ENCODE results near the gene FBXW7.

FBXW7 gene

GRCh38 chr4:152536545-152537182 lies 772 bp upstream of the FBXW7 start:
- DNase-seq (peak in 2 of 3 experiments; percentile 73 to 78), ATAC-seq (replicated peaks) (peak; percentile 58)
- Mint-ChIP-seq H3K9me3 (no peaks in the 10 kb centered on the region), H3K27me3 (no peaks in the 10 kb centered on the region), H3K4me3 (peak overlapping the region; percentile 94 to 100), H3K4me1 (ENCODE audit: low read depth in 2 of 2) (peaks cover 49 to 51% of the 10 kb centered on the region in 2 donors), H3K27ac (peak overlapping the region; percentile 95 to 97), H3K36me3 (ENCODE audit: insufficient read depth) (peaks cover 29% of the 10 kb centered on the region)

- peaks cover 33% of the 10 kb centered on the region for H3K36me3 Mint-ChIP-seq (ENCODE audit: insufficient read depth)
- H3K27me3 Mint-ChIP-seq = no peaks in the 10 kb centered on the region
- peak; percentile 2 for ATAC-seq (replicated peaks)
- DNase-seq = peak; percentile 25 to 37 (median 27)
- peak overlapping the region; percentile 97 for H3K27ac Mint-ChIP-seq
- peak overlapping the region; percentile 94 to 100 for H3K4me3 Mint-ChIP-seq
- H3K9me3 Mint-ChIP-seq = no peaks in the 10 kb centered on the region
- peaks cover 57 to 58% of the 10 kb centered on the region in 2 donors for H3K4me1 Mint-ChIP-seq (ENCODE audit: low read depth in 2 of 2)
These were observed 461 bp downstream of the FBXW7 start for GRCh38 chr4:152535360-152535902.

- DNase-seq (peak; percentile 33 to 41 (median 34)), ATAC-seq (replicated peaks) (no peak)
- Mint-ChIP-seq H3K4me3 (peak overlapping the region; percentile 94 to 100), H3K4me1 (ENCODE audit: low read depth in 2 of 2) (peaks cover 57 to 61% of the 10 kb centered on the region in 2 donors), H3K27me3 (no peaks in the 10 kb centered on the region), H3K36me3 (ENCODE audit: insufficient read depth) (peaks cover 30% of the 10 kb centered on the region), H3K27ac (peak overlapping the region; percentile 86 to 97), H3K9me3 (no peaks in the 10 kb centered on the region)
These were observed 1.1 kb downstream of the FBXW7 start for GRCh38 chr4:152534541-152535359.

GRCh38 chr4:152531479-152531878 lies 4.4 kb downstream of the FBXW7 start:
- H3K36me3 Mint-ChIP-seq (ENCODE audit: insufficient read depth) = peaks cover 42% of the 10 kb centered on the region
- H3K27me3 Mint-ChIP-seq = no peaks in the 10 kb centered on the region
- H3K27ac Mint-ChIP-seq = no peak overlapping the region
- no peaks in the 10 kb centered on the region for H3K9me3 Mint-ChIP-seq
- peak overlapping the region in 1 of 2 donors; percentile 29 for H3K4me3 Mint-ChIP-seq
- H3K4me1 Mint-ChIP-seq (ENCODE audit: low read depth in 2 of 2) = peaks cover 34 to 50% of the 10 kb centered on the region in 2 donors
- ATAC-seq (replicated peaks) (no peak), DNase-seq (no peak)

- no peak overlapping the region for H3K27ac Mint-ChIP-seq
- no peak for ATAC-seq (replicated peaks)
- peaks cover 39% of the 10 kb centered on the region for H3K36me3 Mint-ChIP-seq (ENCODE audit: insufficient read depth)
- peaks cover 37 to 58% of the 10 kb centered on the region in 2 donors for H3K4me1 Mint-ChIP-seq (ENCODE audit: low read depth in 2 of 2)
- peak overlapping the region in 1 of 2 donors; percentile 8 for H3K4me3 Mint-ChIP-seq
- no peaks in the 10 kb centered on the region for H3K27me3 Mint-ChIP-seq
- no peak for DNase-seq
- H3K9me3 Mint-ChIP-seq = no peaks in the 10 kb centered on the region
These were observed 5.3 kb downstream of the FBXW7 start for GRCh38 chr4:152530600-152530999.

- no peak overlapping the region for H3K4me3 Mint-ChIP-seq
- peaks cover 36% of the 10 kb centered on the region for H3K36me3 Mint-ChIP-seq (ENCODE audit: insufficient read depth)
- H3K9me3 Mint-ChIP-seq = no peaks in the 10 kb centered on the region
- DNase-seq (no peak), ATAC-seq (replicated peaks) (no peak)
- H3K27me3 Mint-ChIP-seq = no peaks in the 10 kb centered on the region
- peaks cover 40 to 64% of the 10 kb centered on the region in 2 donors for H3K4me1 Mint-ChIP-seq (ENCODE audit: low read depth in 2 of 2)
- no peak overlapping the region for H3K27ac Mint-ChIP-seq
These were observed 6.0 kb downstream of the FBXW7 start for GRCh38 chr4:152529880-152530279.

GRCh38 chr4:152528060-152528459 lies 7.8 kb downstream of the FBXW7 start:
- ATAC-seq (replicated peaks) (no peak), DNase-seq (no peak)
- Mint-ChIP-seq H3K27me3 (no peaks in the 10 kb centered on the region), H3K27ac (no peak overlapping the region), H3K9me3 (no peaks in the 10 kb centered on the region), H3K4me3 (no peak overlapping the region), H3K4me1 (ENCODE audit: low read depth in 2 of 2) (peaks cover 48 to 72% of the 10 kb centered on the region in 2 donors), H3K36me3 (ENCODE audit: insufficient read depth) (peaks cover 34% of the 10 kb centered on the region)

GRCh38 chr4:152525878-152526277 lies 10.0 kb downstream of the FBXW7 start:
- no peaks in the 10 kb centered on the region for H3K9me3 Mint-ChIP-seq
- H3K27ac Mint-ChIP-seq = peak overlapping the region in 1 of 2 donors; percentile 38
- peaks cover 25% of the 10 kb centered on the region for H3K36me3 Mint-ChIP-seq (ENCODE audit: insufficient read depth)
- H3K27me3 Mint-ChIP-seq = no peaks in the 10 kb centered on the region
- no peak for ATAC-seq (replicated peaks)
- peak overlapping the region in 1 of 2 donors; percentile 22 for H3K4me3 Mint-ChIP-seq
- H3K4me1 Mint-ChIP-seq (ENCODE audit: low read depth in 2 of 2) = peaks cover 45 to 79% of the 10 kb centered on the region in 2 donors
- DNase-seq = no peak

GRCh38 chr4:152524427-152524826 lies 11.5 kb downstream of the FBXW7 start:
- peak overlapping the region; percentile 58 to 77 for H3K4me3 Mint-ChIP-seq
- peaks cover 35% of the 10 kb centered on the region for H3K36me3 Mint-ChIP-seq (ENCODE audit: insufficient read depth)
- peak overlapping the region; percentile 70 to 75 for H3K27ac Mint-ChIP-seq
- H3K4me1 Mint-ChIP-seq (ENCODE audit: low read depth in 2 of 2) = peaks cover 39 to 84% of the 10 kb centered on the region in 2 donors
- H3K9me3 Mint-ChIP-seq = no peaks in the 10 kb centered on the region
- peak; percentile 96 for ATAC-seq (replicated peaks)
- DNase-seq = no peak
- H3K27me3 Mint-ChIP-seq = no peaks in the 10 kb centered on the region

- H3K36me3 Mint-ChIP-seq (ENCODE audit: insufficient read depth) = peaks cover 34% of the 10 kb centered on the region
- DNase-seq (no peak), ATAC-seq (replicated peaks) (no peak)
- no peaks in the 10 kb centered on the region for H3K27me3 Mint-ChIP-seq
- peaks cover 39 to 86% of the 10 kb centered on the region in 2 donors for H3K4me1 Mint-ChIP-seq (ENCODE audit: low read depth in 2 of 2)
- peak overlapping the region in 1 of 2 donors; percentile 77 for H3K4me3 Mint-ChIP-seq
- no peaks in the 10 kb centered on the region for H3K9me3 Mint-ChIP-seq
- peak overlapping the region; percentile 26 to 75 for H3K27ac Mint-ChIP-seq
These were observed 12.2 kb downstream of the FBXW7 start for GRCh38 chr4:152523731-152524130.

- Mint-ChIP-seq H3K9me3 (no peaks in the 10 kb centered on the region), H3K27me3 (no peaks in the 10 kb centered on the region), H3K4me1 (ENCODE audit: low read depth in 2 of 2) (peaks cover 38 to 78% of the 10 kb centered on the region in 2 donors), H3K4me3 (peak overlapping the region; percentile 3 to 77), H3K36me3 (ENCODE audit: insufficient read depth) (peaks cover 24% of the 10 kb centered on the region), H3K27ac (peak overlapping the region in 1 of 2 donors; percentile 65)
- no peak for DNase-seq
- ATAC-seq (replicated peaks) = no peak
These were observed 13.1 kb downstream of the FBXW7 start for GRCh38 chr4:152522754-152523153.

GRCh38 chr4:152522245-152522644 lies 13.6 kb downstream of the FBXW7 start:
- H3K27ac Mint-ChIP-seq = peak overlapping the region in 1 of 2 donors; percentile 65
- no peaks in the 10 kb centered on the region for H3K27me3 Mint-ChIP-seq
- no peak for ATAC-seq (replicated peaks)
- no peaks in the 10 kb centered on the region for H3K9me3 Mint-ChIP-seq
- peaks cover 35 to 74% of the 10 kb centered on the region in 2 donors for H3K4me1 Mint-ChIP-seq (ENCODE audit: low read depth in 2 of 2)
- H3K4me3 Mint-ChIP-seq = no peak overlapping the region
- H3K36me3 Mint-ChIP-seq (ENCODE audit: insufficient read depth) = peaks cover 19% of the 10 kb centered on the region
- DNase-seq = no peak

- Mint-ChIP-seq H3K9me3 (no peaks in the 10 kb centered on the region), H3K27me3 (no peaks in the 10 kb centered on the region), H3K4me1 (ENCODE audit: low read depth in 2 of 2) (peaks cover 21 to 47% of the 10 kb centered on the region in 2 donors), H3K27ac (no peak overlapping the region), H3K4me3 (no peak overlapping the region), H3K36me3 (ENCODE audit: insufficient read depth) (peaks cover 21% of the 10 kb centered on the region)
- no peak for DNase-seq
- ATAC-seq (replicated peaks) = no peak
These were observed 19.7 kb downstream of the FBXW7 start for GRCh38 chr4:152516156-152516555.

Data from effector memory CD8-positive, alpha-beta T cell (primary cell).